GM19238 (cell line): Measurements from ENCODE around the gene LDLRAD2.

ENCODE experiments used
- DNase-seq: peaks from one replicate; pipeline ENCODE4 v3.0.0; 2011; ENCODE audit warnings: low spot score; ENCODE audit not compliant: insufficient read length

LDLRAD2 gene

DNA sequence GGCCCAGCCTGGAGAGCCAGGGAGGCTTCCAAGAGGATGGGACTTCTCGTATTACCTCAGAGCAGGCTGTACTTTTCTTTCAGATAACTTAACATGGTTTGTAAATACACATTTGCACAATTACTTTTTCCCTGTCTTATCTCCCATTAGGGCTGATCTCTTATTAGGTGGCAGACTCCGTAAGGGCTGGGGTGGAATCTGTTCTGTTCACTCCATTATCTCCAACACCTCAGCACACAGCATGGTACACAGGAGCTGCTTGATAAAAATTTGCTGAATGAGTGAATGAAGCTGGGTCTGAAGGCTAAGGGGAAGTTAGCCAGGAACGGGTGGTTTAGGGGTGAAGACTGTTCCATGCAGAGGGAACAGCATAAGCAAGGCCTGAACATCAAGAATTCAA lies 48.9 kb downstream of the LDLRAD2 start:
- DNase-seq = no peak

DNA sequence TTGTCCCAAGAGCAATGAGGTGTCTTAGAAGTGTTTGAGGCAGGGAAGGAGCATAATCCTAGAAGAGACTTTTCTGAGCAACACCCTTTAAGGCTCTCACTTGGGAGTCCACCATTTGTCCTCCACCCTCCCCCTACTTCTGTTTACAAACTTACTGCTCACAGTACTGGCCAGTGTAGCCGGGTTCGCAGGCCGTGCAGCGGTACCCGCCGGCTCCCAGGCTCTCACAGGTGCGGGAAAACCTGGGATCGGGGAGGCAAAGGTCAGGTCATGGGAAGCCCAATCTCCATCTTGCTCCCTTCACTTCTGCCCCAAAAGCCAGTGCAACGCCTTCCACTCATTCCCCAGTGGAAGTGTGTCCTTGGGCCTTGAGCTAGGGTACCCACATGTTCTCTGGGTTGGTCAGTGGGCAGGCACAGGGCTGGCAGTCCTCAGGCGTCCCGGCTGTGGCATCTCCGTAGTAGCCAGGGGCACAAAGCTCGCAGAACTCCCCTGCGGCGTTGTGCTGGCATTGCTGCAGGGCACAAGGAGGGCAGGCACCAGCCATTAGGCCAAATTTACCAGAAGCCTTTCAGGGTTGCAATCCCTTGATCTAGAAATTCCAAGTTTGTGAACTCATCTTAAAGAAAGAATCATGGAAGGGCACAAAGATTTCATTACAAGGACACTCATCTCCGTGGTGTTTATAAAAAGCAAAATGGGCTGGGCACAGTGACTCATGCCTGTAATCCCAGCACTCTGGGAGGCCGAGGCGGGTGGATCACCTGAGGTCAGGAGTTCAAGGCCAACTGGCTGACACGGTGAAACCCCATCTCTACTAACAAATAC lies 49.8 kb downstream of the LDLRAD2 start:
- DNase-seq = no peak

DNA sequence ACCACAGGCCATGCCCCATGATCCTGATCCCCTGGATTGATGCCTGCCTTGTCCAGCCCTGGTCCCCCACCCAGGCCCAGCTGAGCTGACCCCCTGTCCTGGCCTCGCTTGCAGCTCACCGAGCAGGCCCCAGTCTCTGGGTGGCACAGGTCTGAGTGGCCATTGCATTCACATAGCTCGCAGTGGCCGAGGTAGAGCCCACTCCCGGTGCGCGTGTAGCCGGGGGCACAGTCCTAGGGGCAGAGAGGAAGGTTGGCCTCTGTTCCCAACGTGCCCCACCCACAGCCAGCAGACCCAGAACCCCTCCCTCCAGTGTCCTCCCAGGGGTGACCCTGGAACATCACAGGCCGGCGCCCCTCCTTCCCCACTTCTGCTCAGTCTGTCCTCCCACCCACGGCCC lies 51.9 kb downstream of the LDLRAD2 start:
- no peak for DNase-seq

DNA sequence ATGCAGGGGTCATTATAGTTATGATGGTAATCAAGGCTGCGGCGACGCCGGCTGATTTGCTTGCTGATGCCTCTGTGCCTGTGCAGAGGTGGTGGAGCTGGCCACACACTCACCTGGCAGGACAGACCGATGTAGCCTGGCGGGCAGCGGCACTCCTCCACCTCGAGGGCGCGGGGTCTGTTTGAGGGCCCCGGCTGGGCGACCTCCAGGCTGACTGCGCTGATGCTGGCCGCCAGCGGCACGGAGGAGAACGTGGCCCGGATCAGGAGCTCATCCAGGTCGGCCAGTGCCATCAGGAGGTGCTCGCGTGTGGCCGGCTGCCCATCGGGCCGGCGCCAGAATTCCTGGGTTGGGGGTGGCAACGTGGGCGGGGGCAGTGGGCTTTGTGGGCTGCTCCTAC lies 52.7 kb downstream of the LDLRAD2 start:
- no peak for DNase-seq

DNA sequence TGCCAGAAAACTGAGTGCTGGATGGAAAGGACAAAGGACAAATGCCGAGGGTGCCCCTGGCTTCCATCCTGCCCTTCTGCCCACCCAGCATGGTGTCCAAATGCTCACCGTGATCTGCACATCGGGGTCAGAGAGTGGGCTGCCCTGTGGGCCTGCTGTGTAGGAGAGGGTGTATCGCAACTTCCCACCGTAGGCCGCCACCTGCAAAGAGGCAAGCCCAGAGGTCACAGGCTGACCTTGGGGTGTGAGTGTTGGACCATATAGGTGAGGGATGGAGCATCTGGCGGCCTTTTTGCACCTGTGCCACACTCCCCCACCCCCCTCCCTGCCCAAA lies 53.5 kb downstream of the LDLRAD2 start:
- DNase-seq = no peak

DNA sequence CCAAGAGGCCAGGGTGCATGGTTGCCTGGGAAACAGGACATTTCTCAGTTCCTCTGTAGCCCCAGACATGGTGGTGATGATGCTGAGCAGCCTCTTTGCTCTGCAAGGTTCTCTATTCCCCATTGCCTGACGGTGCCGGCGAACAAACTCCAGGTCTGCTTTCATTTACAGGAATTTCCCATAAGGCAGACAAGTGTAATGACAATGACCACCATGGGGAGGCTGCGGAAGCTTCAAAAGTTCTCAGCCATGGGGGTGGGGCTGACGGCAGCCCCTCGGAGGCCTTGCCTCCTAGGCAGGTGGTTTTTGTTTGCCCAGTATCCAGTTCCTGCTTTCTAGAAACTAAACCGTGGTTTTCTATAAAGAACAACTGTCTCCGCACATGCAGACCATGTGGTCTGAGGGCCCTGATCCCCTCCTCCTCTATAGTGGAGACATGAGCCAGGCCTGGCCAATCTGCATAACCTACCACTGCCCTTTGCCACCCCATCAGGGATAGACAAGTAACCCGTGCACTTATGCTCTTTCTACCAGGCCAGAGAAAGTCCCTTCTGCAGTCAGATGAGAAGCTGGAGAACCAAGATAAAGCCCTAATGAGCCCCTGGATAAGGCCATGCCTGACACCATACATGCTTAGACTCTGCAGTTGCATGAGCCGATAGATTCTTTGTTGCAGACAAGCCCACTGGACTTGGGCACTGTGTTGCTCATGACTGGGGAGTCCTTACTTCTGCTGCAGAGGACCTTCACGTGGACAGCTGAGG lies 54.1 kb downstream of the LDLRAD2 start:
- peak; percentile 80 for DNase-seq

DNA sequence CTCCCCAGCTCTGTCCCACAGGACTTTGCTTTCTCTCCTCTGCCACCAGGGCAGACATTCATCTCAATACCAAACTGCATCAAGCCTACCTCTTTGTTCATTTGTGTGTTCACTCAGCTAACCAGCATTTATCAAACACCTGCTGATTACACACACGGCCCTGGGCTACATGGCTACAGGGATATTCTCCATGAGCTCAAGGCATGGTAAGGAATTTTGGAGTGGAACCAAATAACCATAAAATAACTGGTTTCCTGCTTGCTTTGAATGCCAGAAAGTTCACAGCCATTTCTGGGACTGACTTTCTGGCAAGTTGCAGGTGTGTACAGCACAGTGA lies 54.6 kb downstream of the LDLRAD2 start:
- no peak for DNase-seq

DNA sequence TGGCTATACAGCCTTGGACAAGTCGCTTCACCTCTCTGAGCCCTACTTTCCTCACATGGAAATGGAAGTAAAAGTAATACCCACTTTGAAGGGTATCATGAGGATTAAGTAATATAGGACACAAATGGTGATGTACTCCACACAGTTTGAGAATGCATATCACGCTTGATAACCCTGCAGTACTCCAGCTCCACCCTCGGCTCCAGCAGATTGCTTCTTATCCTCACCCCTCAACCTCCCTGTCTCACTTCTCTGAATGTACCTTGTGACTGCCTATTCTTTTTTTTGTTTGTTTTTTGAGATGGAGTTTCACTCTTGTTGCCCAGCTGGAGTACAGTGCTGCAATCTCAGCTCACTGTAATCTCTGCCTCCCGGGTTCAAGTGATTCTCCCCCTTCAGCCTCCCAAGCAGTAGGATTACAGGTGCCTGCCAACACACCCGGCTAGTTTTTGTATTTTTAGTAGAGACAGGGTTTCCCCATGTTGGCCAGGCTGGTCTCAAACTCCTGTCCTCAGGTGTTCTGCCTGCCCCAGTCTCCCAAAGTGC lies 55.5 kb downstream of the LDLRAD2 start:
- no peak for DNase-seq

DNA sequence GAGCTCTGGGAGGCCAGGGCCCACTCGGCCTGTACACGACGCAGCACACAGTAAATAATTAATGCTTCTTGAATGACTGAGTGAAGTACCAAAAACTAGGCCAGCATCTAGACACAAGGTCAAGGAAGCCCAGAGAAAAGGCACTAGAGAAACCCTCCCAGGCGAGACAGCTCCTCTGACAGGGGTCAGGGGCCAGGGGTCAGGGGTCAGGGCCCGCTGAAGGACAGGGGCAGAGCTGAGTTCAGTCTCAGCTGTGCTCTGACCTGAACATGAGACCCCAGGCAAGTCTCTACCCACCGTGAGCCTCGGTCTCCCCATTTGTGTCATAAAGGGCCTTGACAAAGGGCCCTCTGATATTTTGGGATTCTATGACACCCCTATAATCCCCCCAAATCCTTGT lies 56.4 kb downstream of the LDLRAD2 start:
- no peak for DNase-seq

DNA sequence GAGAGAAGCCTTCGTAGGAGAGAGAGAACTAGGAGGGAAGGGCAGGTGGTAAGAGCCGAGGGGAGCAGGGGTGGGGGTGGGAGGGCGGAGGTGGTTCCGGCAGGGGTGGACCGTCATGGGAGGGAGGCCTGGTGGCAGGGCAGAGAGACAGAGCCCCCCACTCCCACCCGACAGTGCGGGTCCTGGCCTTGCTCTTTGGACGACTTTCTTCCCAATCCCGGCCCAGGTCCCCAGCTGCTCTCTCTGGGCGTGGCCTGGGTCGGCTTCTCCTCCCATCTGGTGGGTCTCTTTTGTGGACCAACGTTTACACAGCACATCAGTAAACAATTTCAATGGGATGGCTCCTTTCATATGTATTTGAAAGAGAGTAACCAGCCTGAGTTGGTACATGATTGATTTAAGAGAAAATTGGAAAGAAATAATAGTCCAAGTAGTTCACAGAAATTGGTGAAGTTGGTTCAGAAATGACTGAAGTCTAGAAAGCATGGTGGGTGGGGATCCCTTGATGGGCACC lies 56.9 kb downstream of the LDLRAD2 start:
- DNase-seq = no peak

DNA sequence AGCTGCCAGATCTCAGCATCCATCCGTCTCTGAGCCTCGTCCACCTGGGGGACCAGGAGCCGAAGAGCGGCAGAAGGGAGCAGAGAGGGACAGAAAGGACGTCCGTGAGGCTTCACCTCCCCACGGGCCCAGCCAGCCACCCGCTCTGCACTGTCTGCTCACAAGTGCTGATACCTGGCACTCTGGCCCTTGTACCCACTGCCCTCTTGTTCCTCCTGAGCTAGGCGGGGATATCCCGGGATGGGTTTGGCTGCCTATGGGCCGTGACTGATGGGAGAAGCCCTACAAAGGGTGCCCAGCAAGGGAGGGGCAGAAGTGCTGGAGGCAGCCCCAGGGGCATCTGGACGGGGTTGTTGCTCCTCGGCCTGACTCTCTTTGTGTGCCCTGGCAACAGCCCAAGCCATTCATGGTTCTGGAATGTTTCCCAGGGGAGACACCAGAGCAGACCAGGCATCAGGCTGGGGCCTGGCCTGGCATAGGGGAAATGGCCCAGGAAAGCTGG lies 57.6 kb downstream of the LDLRAD2 start:
- no peak for DNase-seq

DNA sequence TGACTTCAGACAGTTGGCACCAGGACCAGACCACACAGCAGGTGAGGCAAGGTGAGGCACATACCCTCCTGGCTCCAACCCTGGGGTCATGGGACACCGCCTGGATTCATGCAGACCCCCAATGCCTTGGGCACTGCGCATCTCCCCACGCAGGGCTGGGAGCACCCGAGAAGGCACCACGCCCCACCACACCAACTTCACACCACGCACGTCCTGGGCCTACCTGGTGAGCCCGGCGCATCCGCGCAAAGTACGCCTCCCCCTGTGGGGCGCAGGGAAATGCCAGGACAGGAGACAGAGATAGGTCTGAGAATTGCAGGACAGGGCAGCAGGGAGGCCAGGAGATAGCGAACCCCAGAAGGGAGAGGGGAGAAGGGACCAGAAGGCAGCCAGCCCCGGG lies 58.5 kb downstream of the LDLRAD2 start:
- no peak for DNase-seq

DNA sequence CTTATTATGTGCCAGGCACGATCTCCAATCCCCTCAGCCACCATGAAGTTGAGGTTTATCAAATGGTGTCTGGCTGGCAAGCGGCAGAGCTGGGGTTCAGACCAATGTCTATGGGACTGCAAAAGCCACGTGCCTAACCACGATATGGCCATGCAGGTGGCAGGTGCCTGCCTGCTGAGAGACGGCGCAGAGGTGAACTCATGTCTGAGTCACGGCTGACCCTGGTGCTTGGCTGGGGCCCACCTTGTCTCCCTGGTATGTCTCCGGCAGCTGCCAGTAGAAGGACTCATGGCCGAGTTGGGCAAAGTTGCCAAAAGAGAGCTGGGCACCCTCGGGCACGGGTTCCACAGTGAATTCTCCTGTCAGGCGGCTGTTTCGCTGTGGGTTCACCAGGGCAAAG lies 59.9 kb downstream of the LDLRAD2 start:
- DNase-seq = no peak

DNA sequence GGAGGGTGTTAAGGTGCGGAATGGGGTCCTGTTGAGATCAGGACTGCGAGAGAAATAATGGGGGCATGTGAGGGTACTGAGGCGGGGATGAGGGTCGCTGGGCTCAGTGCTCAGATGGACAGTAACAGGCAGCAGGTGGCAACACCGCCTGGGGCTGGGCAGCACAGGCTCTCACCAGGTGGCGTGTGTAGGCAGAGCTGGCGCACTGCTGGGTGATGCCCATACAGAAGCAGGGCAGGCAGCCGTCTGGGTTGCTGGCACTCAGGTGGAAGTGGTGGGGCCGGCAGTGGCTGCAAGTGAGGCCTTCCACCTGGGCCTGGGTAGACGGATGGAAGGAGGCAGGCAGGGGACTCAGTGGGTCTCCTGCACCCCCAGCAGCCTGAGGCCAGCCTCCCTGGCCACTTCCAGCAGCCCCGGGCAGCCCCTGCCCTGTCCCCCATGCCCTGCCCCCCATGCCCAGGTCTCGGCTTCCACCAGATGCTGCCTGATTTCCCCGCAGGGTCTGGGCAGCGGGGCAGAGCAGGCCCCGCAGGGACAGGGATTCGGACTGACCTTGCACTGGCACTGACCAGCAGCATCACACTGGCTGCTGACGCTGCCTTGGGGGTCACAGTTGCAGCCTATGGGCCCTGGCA lies 60.5 kb downstream of the LDLRAD2 start:
- DNase-seq = no peak

DNA sequence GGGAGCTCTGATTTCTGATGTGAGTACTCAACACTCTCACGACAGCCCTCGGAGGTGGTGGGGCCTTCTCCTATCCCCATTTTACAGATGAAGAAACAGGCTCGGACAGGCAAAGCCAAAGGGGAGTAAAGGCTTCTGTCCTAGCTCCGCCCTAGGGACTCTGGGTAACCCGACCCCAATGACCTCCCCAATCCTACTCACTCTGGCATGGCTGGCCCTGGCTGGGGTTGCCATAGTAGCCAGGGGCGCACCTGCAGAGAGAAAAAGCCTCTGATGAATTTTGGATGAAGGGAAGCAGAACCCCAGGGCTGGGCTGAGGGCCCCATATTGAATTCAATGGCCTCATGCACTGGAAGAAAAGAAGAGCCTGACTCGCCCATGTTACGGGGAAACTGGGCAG lies 61.1 kb downstream of the LDLRAD2 start:
- no peak for DNase-seq

DNA sequence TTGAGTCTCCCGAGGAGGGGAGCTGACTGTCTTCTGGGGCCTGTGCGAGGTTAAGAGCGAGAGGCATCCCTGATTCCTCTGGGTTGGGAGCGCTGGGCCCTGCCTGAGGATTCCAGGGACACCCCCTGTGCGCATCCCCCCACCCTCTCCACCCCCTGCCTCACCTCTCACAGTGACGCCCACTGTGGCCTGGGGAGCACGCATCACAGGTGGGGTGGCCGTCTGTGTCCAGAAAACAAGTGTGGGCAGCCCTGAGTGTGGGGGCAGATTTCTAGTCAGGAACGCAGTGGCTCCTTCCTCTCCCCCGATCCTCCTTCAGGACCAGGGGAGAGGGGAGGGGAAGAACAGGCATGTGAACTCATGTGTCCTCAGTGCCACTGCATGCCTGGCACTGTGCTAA lies 61.7 kb downstream of the LDLRAD2 start:
- DNase-seq = no peak

DNA sequence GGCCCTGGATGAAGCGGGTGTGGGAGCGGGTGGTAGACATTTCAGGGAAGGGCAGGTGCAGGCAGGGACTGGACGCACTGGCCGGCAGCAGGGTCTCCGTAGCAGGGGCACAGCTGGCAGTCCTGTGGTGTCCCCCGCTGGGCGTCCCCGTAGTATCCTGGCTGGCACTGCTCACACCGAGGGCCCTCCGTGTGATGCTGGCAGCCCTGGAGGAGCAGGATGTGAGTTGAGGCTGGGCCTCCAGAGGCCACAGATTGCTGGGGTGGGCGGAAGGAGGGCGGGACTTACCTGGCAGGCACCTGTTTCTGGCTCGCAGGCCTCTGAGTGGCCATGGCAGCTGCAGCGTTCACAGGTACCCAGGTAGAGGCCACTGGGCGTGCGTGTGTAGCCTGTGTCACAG lies 62.3 kb downstream of the LDLRAD2 start:
- no peak for DNase-seq
